SW 1271 (cell line): ENCODE measurements around the gene CELF1.
A peak's percentile ranks its signal among the peaks of the same experiment; 100 is the strongest.

ENCODE experiments used
- DNase-seq, 2 experiments: peaks; one replicate each; lab custom pipeline; 2025; lab: John Stamatoyannopoulos, UW

The CELF1 gene

GRCh38 chr11:47552566-47553405 lies at the start of gene CELF1:
CELF1 (minus strand) TSS chr11:47553132; CDS start chr11:47499523, 53,609 bp downstream.
- peak; percentile 68 to 83 for DNase-seq

GRCh38 chr11:47599902-47600301 lies 47.0 kb upstream of the CELF1 start:
- DNase-seq = no peak

- no peak for DNase-seq
Observed at GRCh38 chr11:47595967-47596366, 43.0 kb upstream of the CELF1 start.

- no peak for DNase-seq
Observed at GRCh38 chr11:47595029-47595428, 42.1 kb upstream of the CELF1 start.

- DNase-seq = no peak
Observed at GRCh38 chr11:47593934-47594855, 41.3 kb upstream of the CELF1 start, which contains the start of gene C1QTNF4. C1QTNF4 (minus strand) TSS chr11:47594411; CDS start chr11:47590810, 3,601 bp downstream.

GRCh38 chr11:47593492-47593933 lies 40.6 kb upstream of the CELF1 start:
- DNase-seq = no peak

GRCh38 chr11:47592970-47593369 lies 40.0 kb upstream of the CELF1 start:
- no peak for DNase-seq

- DNase-seq = no peak
Observed at GRCh38 chr11:47592251-47592650, 39.3 kb upstream of the CELF1 start.

- no peak for DNase-seq
Observed at GRCh38 chr11:47591764-47592163, 38.8 kb upstream of the CELF1 start.

- DNase-seq = no peak
Observed at GRCh38 chr11:47589977-47590861, 37.3 kb upstream of the CELF1 start.

- no peak for DNase-seq
Observed at GRCh38 chr11:47589584-47589976, 36.6 kb upstream of the CELF1 start.

- no peak for DNase-seq
Observed at GRCh38 chr11:47589118-47589517, 36.2 kb upstream of the CELF1 start.

GRCh38 chr11:47587723-47588326 lies 34.9 kb upstream of the CELF1 start:
- DNase-seq = no peak

- no peak for DNase-seq
Observed at GRCh38 chr11:47587039-47587716, 34.2 kb upstream of the CELF1 start.

GRCh38 chr11:47586098-47586855 lies 33.3 kb upstream of the CELF1 start, which contains the start of gene FAM180B:
FAM180B (plus strand) TSS chr11:47586678; CDS start chr11:47586769, 91 bp downstream.
- DNase-seq = no peak

GRCh38 chr11:47583844-47584243 lies 30.9 kb upstream of the CELF1 start:
- no peak for DNase-seq

GRCh38 chr11:47578524-47579494 lies 25.9 kb upstream of the CELF1 start, which contains the start of the genes KBTBD4 and NDUFS3:
KBTBD4 (minus strand) TSS chr11:47578970; CDS start chr11:47578951, 19 bp downstream.
NDUFS3 (plus strand) TSS chr11:47579074; CDS start chr11:47579092, 18 bp downstream.
- peak; percentile 62 to 86 for DNase-seq

- no peak for DNase-seq
Observed at GRCh38 chr11:47577460-47578041, 24.6 kb upstream of the CELF1 start.
